Kasumi-1 (cell line): ENCODE results near the gene METTL24.

Experiments
- DNase-seq, 2 experiments: peaks; one replicate each; lab custom pipeline; 2025; lab: John Stamatoyannopoulos, UW

Gene METTL24

DNA sequence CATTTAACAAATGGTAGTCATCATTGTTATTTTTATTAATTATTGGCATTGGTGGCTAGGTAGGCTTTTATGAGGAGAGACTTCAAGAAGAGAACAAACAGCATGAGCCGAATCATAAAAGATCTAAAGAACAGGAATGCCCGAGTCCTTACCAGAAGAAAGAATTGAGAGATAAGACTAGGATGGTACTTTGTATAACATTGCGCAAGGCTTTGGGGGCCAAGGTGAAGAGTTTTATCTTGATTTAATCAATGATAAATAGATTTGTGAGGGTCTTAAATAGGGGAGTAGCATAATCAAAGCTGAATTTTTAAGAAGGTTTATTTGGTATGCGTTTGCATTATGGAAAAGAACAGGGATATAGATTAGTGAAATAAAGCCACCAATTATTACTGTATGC, 162.5 kb downstream of the METTL24 start:
- DNase-seq, result no peak
